Upper lobe of right lung (tissue), 1 donor: ENCODE measurements around the gene USH1G. TPM values are rescaled to one million over a fixed set of nuclear protein-coding genes. Genes with fewer than 3 reads are reported as not detected.

Experiments
- ATAC-seq: fragments of 200-7000 bp; cut with Tn5 transposase; one replicate; pipeline ENCODE4 v1.9.1; 2020; ENCODE audit warnings: mild to moderate bottlenecking, moderate library complexity
- DNase-seq: peaks from one replicate; pipeline ENCODE4 v3.0.0-alpha.2; 2020
- H3K27ac ChIP-seq: fragments of 200-600 bp; one replicate; pipeline ENCODE4 v1.8.0; 2022
- H3K27me3 ChIP-seq: fragments of 200-600 bp; one replicate; pipeline ENCODE4 v1.8.0; 2022; ENCODE audit warnings: mild to moderate bottlenecking
- H3K36me3 ChIP-seq: fragments of 200-600 bp; one replicate; pipeline ENCODE4 v1.8.0; 2022
- H3K4me1 ChIP-seq: fragments of 200-600 bp; one replicate; pipeline ENCODE4 v1.8.0; 2022
- H3K4me3 ChIP-seq: fragments of 200-600 bp; one replicate; pipeline ENCODE4 v1.8.0; 2022; ENCODE audit warnings: mild to moderate bottlenecking
- H3K9me3 ChIP-seq: fragments of 200-600 bp; one replicate; pipeline ENCODE4 v1.8.0; 2022
- CTCF ChIP-seq: fragments of 200-600 bp; IDR thresholded peaks from one replicate; pipeline ENCODE4 v1.8.0; 2022; ENCODE audit warnings: antibody characterized with exemption
- intact Hi-C: fragments of 100-400 bp; cut with DNase I; formaldehyde crosslinking; loops from one replicate; pipeline ENCODE4 v1.11.0; 2022
- total RNA-seq: library from RNA; stranded (reverse); fragmentation: NEBNext Ultra II Directional; extraction: Animal tissue kit (Norgen Biotek cat#: 25700); gene quantifications from one replicate; pipeline ENCODE4 v1.2.1, GENCODE V29; 2021
- donor health status: DM: no; HTN: yes; CAD: no; lungs with severe emphysema.

The USH1G gene
- total RNA-seq, 1 donor from 2014 or later, result not detected

GRCh38 chr17:74866198-74866835 lies 56.7 kb downstream of the USH1G start:
- intact Hi-C loops, result loop anchor here (10.0 kb wide), 1 partner anchor 122 kb away; the partner anchor contains the start of gene NHERF1
- no peak for TF ChIP-seq CTCF
- Histone ChIP-seq H3K4me1 (peaks cover 7% of the 10 kb centered on the region), H3K36me3 (no peaks in the 10 kb centered on the region), H3K27ac (no peak overlapping the region), H3K9me3 (no peaks in the 10 kb centered on the region), H3K27me3 (peaks cover 5% of the 10 kb centered on the region), H3K4me3 (no peak overlapping the region)
- ATAC-seq (no peak), DNase-seq (no peak)

Other genes with a start within 250 kb of the USH1G start
- gene CD300LF, start 210.3 kb downstream of the USH1G start, total RNA-seq, result 38.0 TPM
- 6.8 TPM for gene RAB37, start 186.0 kb downstream of the USH1G start, total RNA-seq
- gene NHERF1, start 174.6 kb downstream of the USH1G start, total RNA-seq, result 28.4 TPM
- gene NAT9, start 146.9 kb downstream of the USH1G start, total RNA-seq, result 40.8 TPM
- not detected for gene GRIN2C, start 63.4 kb downstream of the USH1G start, total RNA-seq
- gene FDXR, start 50.3 kb downstream of the USH1G start, total RNA-seq, result 11.2 TPM
- not detected for gene FADS6, start 29.6 kb downstream of the USH1G start, total RNA-seq
- gene OTOP2, start 1.0 kb upstream of the USH1G start, total RNA-seq, result not detected
- gene OTOP3, start 12.6 kb upstream of the USH1G start, total RNA-seq, result not detected
- gene HID1, start 49.5 kb upstream of the USH1G start, total RNA-seq, result 33.5 TPM
- gene CDR2L, start 64.4 kb upstream of the USH1G start, total RNA-seq, result 21.8 TPM
- 21.6 TPM for gene MRPL58, start 89.4 kb upstream of the USH1G start, total RNA-seq
- 155 TPM for gene ATP5PD, start 123.7 kb upstream of the USH1G start, total RNA-seq
- 25.3 TPM for gene KCTD2, start 124.0 kb upstream of the USH1G start, total RNA-seq
- 40.5 TPM for gene SLC16A5, start 164.7 kb upstream of the USH1G start, total RNA-seq
- gene ARMC7, start 186.7 kb upstream of the USH1G start, total RNA-seq, result 18.0 TPM
- gene NT5C, start 208.5 kb upstream of the USH1G start, total RNA-seq, result 35.8 TPM
- gene JPT1, start 231.3 kb upstream of the USH1G start, total RNA-seq, result 47.8 TPM